T-helper 2 cell treated with Interferon-gamma antibody and Interleukin-4, amounts not matched to agents 5 μg/mL and 100 μg/mL, for 36 hours (primary cell): Measurements from ENCODE around the gene CCDC106.
A peak's percentile ranks its signal among the peaks of the same experiment; 100 is the strongest.

Experiments used
- DNase-seq: peaks from one replicate; pipeline ENCODE4 v3.0.0; 2021; ENCODE audit warnings: low spot score
- H3K27ac Mint-ChIP-seq: one replicate; pipeline ENCODE4 v1.8.0; 2021; ENCODE audit warnings: mild to moderate bottlenecking, mixed read lengths
- H3K27me3 Mint-ChIP-seq: one replicate; pipeline ENCODE4 v1.8.0; 2021; ENCODE audit warnings: low read depth, mixed read lengths
- H3K36me3 Mint-ChIP-seq: one replicate; pipeline ENCODE4 v1.8.0; 2021; ENCODE audit warnings: low read depth, mixed read lengths
- H3K4me1 Mint-ChIP-seq: one replicate; pipeline ENCODE4 v1.8.0; 2021; ENCODE audit warnings: low read depth, mixed read lengths
- H3K4me3 Mint-ChIP-seq: one replicate; pipeline ENCODE4 v1.8.0; 2022; ENCODE audit warnings: mild to moderate bottlenecking, moderate library complexity, mixed read lengths
- H3K9me3 Mint-ChIP-seq: one replicate; pipeline ENCODE4 v1.8.0; 2021; ENCODE audit warnings: mixed read lengths

The CCDC106 gene

DNA sequence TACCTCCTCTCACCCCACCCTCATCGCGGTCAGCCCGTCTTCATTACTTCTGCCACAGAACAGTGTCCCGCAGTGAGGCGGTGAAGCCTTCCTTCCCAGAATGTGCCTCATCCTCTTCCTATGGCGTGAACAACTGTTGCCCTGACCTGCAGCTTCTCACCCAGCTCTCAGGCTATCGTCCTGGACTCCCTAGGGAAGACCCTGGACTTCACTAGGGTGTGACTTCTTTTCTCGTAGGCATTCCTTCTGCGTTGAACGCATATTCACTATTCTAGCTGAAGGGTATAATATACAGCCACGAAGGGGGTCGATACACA is 41.6 kb upstream of the CCDC106 start:
- Mint-ChIP-seq H3K4me3 (peak overlapping the region; percentile 93), H3K36me3 (peaks cover 35% of the 10 kb centered on the region), H3K27me3 (no peaks in the 10 kb centered on the region), H3K4me1 (peaks cover 34% of the 10 kb centered on the region), H3K27ac (peak overlapping the region; percentile 94), H3K9me3 (no peaks in the 10 kb centered on the region)
- DNase-seq: no peak

DNA sequence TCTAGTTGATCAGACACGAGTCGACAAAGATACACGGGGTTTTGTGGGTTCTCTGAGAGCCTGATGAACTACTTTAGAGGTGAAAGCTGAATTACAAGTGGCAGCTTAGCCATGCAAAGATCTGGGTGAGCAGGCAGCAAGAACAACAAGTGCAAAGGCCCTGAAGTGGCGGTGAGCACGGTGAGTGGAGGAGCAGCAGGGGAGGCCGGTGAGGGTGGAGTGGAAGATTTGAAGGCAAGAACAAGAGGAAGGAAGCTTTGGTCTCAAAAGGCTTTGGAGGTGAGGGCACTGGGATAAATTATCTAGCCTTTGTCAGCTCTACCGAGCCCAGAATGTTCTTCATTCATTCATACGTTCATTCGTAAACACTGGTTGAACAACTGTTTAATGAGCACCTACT is 41.2 kb upstream of the CCDC106 start:
- H3K36me3 Mint-ChIP-seq: peaks cover 35% of the 10 kb centered on the region

DNA sequence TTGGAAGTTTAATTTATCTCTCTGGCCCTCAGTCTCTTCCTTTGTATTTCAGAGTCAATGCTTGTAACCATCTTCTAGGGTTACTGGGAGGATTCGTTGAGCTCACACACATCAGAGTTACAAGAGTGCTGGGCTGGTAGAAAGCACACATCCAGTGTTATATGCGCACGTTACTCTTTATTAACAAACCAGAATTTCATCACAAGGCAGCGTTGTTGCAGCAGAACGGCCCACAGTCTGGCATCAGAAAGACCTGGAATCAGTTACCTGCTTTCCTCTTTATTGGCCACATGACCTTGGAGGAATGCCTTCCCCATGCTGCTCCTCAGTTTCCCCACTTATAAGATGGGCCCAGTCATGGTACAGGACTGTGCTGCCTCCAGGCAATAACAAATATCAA is 38.7 kb upstream of the CCDC106 start:
- Mint-ChIP-seq H3K27me3 (no peaks in the 10 kb centered on the region), H3K9me3 (no peaks in the 10 kb centered on the region), H3K27ac (no peak overlapping the region), H3K4me3 (no peak overlapping the region), H3K4me1 (peaks cover 26% of the 10 kb centered on the region), H3K36me3 (peaks cover 33% of the 10 kb centered on the region)
- DNase-seq: no peak

More for the DNA sequence above, 41.2 kb upstream of the CCDC106 start:
- Mint-ChIP-seq H3K4me3 (peak overlapping the region; percentile 93), H3K9me3 (no peaks in the 10 kb centered on the region), H3K27ac (peak overlapping the region; percentile 12), H3K4me1 (peaks cover 31% of the 10 kb centered on the region), H3K27me3 (no peaks in the 10 kb centered on the region)
- no peak for DNase-seq

DNA sequence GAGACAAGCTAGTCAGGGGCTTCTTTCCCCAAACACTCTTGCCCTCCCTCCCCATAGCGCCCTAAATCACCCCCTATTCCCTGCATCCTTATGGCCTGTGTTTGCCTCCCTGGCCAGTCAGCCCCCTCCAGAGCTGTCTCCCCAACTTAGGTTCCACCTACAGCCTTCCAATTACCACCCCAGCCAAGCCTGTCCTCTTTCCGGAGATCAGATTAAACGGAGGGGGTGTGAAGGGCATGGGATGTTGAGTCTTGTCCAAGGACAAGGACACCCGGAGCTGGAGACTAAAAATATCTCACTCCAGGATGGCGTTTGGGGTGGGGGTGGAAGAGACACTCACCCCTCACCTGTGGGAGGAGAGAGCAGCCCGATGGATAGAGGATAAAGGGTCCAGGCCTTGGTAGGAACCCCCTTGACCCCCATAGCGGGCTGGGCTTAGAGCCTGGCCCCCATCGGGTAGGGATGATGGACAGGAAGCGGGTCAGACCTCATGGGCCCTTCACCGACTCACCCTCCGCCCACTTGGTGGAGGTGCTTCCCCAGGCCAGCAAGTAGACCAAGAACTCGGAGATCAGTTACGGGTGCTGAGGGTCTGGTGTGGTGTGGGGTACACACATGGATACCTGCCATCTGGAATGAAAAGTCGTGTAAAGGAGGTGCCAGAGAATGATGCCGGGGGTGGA is 36.6 kb upstream of the CCDC106 start:
- H3K9me3 Mint-ChIP-seq: no peaks in the 10 kb centered on the region
- H3K27me3 Mint-ChIP-seq: no peaks in the 10 kb centered on the region
- no peak for DNase-seq
- peaks cover 16% of the 10 kb centered on the region for H3K4me1 Mint-ChIP-seq
- H3K4me3 Mint-ChIP-seq: no peak overlapping the region
- H3K27ac Mint-ChIP-seq: peak overlapping the region; percentile 27
- peaks cover 33% of the 10 kb centered on the region for H3K36me3 Mint-ChIP-seq

DNA sequence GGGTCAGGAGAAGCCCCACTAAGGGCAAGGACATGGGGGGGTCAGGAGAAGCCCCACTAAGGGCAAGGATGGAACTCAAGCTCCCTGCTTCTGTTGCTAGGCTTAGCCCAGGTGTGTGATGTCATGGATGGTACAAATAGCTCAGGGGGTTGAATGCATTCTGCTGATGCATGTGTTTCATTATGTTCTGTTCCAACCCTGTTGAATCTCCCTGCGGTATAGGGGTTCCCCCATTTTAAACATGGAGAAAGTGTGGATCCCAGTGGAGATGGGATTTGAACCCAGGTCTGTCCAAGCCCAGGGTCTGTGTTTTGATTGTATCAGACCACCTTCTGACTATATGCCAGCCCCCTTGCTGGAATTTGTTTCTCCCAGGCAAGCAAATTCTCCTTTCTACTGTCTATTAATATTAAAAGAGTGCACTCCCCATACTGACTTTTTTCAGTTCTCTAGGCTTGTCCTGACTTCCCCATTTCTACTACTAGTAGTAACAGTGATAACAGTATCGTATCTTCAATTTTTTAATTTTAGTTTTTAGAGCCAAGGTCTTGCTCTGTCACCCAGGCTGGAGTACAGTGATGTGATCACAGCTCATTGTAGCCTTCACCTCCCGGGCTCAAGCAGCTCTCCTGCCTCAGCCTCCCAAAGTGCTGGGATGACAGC is 35.9 kb upstream of the CCDC106 start:
- no peak overlapping the region for H3K4me3 Mint-ChIP-seq
- no peaks in the 10 kb centered on the region for H3K27me3 Mint-ChIP-seq
- H3K9me3 Mint-ChIP-seq: no peaks in the 10 kb centered on the region
- peaks cover 9% of the 10 kb centered on the region for H3K4me1 Mint-ChIP-seq
- peaks cover 31% of the 10 kb centered on the region for H3K36me3 Mint-ChIP-seq
- H3K27ac Mint-ChIP-seq: no peak overlapping the region
- no peak for DNase-seq

DNA sequence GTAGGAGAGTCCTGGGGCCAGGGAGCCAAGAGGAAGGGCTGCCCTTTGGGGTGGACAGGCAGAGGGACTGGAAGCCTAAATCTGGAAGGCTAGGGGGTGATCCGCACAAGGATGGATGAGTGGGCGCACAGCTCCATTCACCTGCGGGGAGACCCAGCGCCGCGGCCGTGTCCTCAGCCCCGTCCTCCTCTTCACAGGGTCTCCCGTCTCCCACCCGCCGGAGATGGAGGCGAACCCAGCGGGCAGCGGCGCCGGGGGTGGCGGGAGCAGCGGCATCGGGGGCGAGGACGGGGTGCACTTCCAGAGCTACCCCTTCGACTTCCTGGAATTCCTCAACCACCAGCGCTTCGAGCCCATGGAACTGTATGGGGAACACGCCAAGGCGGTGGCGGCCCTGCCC is 34.6 kb upstream of the CCDC106 start:
- no peak overlapping the region for H3K4me3 Mint-ChIP-seq
- DNase-seq: no peak
- no peak overlapping the region for H3K27ac Mint-ChIP-seq
- H3K9me3 Mint-ChIP-seq: no peaks in the 10 kb centered on the region
- no peaks in the 10 kb centered on the region for H3K27me3 Mint-ChIP-seq
- H3K36me3 Mint-ChIP-seq: peaks cover 31% of the 10 kb centered on the region
- H3K4me1 Mint-ChIP-seq: peaks cover 4% of the 10 kb centered on the region

DNA sequence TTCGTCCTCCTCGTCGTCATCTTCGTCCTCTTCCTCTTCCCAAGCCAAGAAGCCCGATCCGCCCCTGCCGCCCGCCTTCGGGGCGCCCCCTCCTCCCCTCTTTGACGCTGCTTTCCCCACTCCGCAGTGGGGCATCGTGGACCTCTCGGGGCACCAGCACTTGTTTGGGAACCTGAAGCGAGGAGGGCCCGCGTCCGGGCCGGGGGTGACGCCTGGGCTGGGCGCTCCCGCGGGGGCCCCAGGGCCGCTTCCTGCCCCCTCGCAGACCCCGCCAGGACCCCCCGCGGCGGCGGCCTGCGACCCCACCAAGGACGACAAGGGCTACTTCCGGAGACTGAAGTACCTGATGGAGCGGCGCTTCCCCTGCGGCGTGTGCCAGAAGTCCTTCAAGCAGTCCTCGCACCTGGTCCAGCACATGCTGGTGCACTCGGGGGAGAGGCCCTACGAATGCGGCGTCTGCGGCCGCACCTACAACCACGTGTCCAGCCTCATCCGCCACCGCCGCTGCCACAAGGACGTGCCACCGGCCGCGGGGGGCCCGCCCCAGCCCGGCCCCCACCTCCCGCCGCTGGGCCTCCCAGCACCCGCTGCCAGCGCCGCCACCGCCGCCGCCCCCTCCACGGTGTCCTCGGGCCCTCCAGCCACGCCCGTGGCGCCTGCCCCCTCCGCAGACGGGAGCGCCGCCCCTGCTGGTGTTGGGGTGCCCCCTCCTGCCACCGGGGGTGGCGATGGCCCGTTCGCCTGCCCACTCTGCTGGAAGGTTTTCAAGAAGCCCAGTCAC is 33.9 kb upstream of the CCDC106 start:
- Mint-ChIP-seq H3K4me3 (no peak overlapping the region), H3K27me3 (no peaks in the 10 kb centered on the region), H3K4me1 (peaks cover 2% of the 10 kb centered on the region), H3K36me3 (peaks cover 29% of the 10 kb centered on the region), H3K9me3 (no peaks in the 10 kb centered on the region), H3K27ac (no peak overlapping the region)
- DNase-seq: no peak

GRCh38 chr19:55614711-55615542 is 33.1 kb upstream of the CCDC106 start:
- Mint-ChIP-seq H3K27ac (no peak overlapping the region), H3K36me3 (peaks cover 22% of the 10 kb centered on the region), H3K4me1 (peaks cover 2% of the 10 kb centered on the region), H3K9me3 (no peaks in the 10 kb centered on the region), H3K27me3 (no peaks in the 10 kb centered on the region), H3K4me3 (no peak overlapping the region)
- no peak for DNase-seq

DNA sequence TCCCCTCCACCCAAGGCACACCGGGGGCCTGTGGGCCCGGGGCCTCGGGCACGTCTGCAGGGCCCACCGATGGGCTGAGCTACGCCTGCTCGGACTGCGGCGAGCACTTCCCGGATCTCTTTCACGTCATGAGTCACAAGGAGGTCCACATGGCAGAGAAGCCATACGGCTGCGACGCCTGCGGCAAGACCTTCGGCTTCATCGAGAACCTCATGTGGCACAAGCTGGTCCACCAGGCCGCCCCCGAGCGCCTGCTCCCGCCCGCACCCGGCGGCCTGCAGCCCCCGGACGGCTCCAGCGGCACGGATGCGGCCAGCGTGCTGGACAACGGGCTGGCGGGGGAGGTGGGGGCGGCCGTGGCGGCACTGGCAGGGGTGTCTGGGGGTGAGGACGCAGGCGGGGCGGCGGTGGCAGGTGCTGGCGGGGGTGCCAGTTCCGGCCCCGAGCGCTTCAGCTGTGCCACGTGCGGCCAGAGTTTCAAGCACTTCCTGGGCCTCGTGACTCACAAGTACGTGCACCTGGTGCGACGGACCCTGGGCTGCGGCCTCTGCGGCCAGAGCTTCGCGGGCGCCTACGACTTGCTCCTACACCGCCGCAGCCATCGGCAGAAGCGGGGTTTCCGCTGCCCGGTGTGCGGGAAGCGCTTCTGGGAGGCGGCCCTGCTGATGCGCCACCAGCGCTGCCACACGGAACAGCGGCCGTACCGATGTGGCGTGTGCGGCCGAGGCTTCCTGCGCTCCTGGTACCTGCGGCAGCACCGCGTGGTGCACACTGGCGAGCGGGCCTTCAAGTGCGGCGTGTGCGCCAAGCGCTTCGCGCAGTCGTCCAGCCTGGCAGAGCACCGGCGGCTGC is 32.2 kb upstream of the CCDC106 start:
- Mint-ChIP-seq H3K4me3 (no peak overlapping the region), H3K4me1 (peaks cover 5% of the 10 kb centered on the region), H3K36me3 (peaks cover 24% of the 10 kb centered on the region), H3K27ac (no peak overlapping the region), H3K27me3 (no peaks in the 10 kb centered on the region), H3K9me3 (no peaks in the 10 kb centered on the region)
- no peak for DNase-seq

GRCh38 chr19:55616395-55616875 is 31.6 kb upstream of the CCDC106 start:
- Mint-ChIP-seq H3K36me3 (peaks cover 23% of the 10 kb centered on the region), H3K27ac (no peak overlapping the region), H3K27me3 (no peaks in the 10 kb centered on the region), H3K4me3 (no peak overlapping the region), H3K9me3 (no peaks in the 10 kb centered on the region), H3K4me1 (peaks cover 5% of the 10 kb centered on the region)
- no peak for DNase-seq

- H3K4me3 Mint-ChIP-seq: no peak overlapping the region
- peaks cover 5% of the 10 kb centered on the region for H3K4me1 Mint-ChIP-seq
- peaks cover 23% of the 10 kb centered on the region for H3K36me3 Mint-ChIP-seq
- H3K27ac Mint-ChIP-seq: no peak overlapping the region
- no peak for DNase-seq
- H3K27me3 Mint-ChIP-seq: no peaks in the 10 kb centered on the region
- H3K9me3 Mint-ChIP-seq: no peaks in the 10 kb centered on the region
These were observed 30.6 kb upstream of the CCDC106 start for GRCh38 chr19:55617426-55617825.

DNA sequence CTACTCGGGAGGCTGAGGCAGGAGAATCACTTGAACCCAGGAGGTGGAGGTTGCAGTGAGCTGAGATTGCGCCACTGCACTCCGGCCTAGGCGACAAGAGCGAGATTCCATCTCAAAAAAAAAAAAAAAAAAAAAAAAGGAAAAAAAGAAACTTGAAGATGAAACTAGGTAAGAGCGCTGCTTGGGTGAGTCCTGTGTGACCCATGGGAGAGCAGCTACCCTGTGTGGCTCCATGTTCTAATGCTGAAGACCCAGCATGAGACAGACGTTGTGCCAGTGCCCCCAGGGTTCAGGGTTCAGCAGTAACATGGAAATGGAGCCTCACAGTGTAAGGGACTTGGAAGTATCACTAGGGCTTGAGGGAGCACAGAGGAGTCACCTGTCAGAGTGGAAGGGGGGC is 29.6 kb upstream of the CCDC106 start:
- Mint-ChIP-seq H3K9me3 (no peaks in the 10 kb centered on the region), H3K27ac (no peak overlapping the region), H3K4me1 (peaks cover 7% of the 10 kb centered on the region), H3K27me3 (no peaks in the 10 kb centered on the region), H3K36me3 (peaks cover 16% of the 10 kb centered on the region), H3K4me3 (no peak overlapping the region)
- DNase-seq: no peak

- H3K27me3 Mint-ChIP-seq: no peaks in the 10 kb centered on the region
- peaks cover 16% of the 10 kb centered on the region for H3K36me3 Mint-ChIP-seq
- H3K4me1 Mint-ChIP-seq: peaks cover 13% of the 10 kb centered on the region
- no peak overlapping the region for H3K4me3 Mint-ChIP-seq
- DNase-seq: no peak
- peaks cover 3% of the 10 kb centered on the region for H3K9me3 Mint-ChIP-seq
- no peak overlapping the region for H3K27ac Mint-ChIP-seq
These were observed 28.7 kb upstream of the CCDC106 start for GRCh38 chr19:55619286-55619685.
